Activated naive CD4-positive, alpha-beta T cell treated with anti-CD3 and anti-CD28 coated beads, Interleukin-2, amount 50 U/mL, for 24 hours (primary cell): ENCODE results near the gene AGAP1.
A peak's percentile ranks its signal among the peaks of the same experiment; 100 is the strongest.

Source experiments
- H3K27ac Mint-ChIP-seq: one replicate; pipeline ENCODE4 v1.8.0; 2021; ENCODE audit warnings: mild to moderate bottlenecking, mixed read lengths
- H3K27me3 Mint-ChIP-seq: one replicate; pipeline ENCODE4 v1.8.0; 2021; ENCODE audit warnings: mixed read lengths
- H3K36me3 Mint-ChIP-seq: one replicate; pipeline ENCODE4 v1.8.0; 2021; ENCODE audit warnings: mixed read lengths
- H3K4me1 Mint-ChIP-seq: one replicate; pipeline ENCODE4 v1.8.0; 2021; ENCODE audit warnings: mixed read lengths
- H3K4me3 Mint-ChIP-seq: one replicate; pipeline ENCODE4 v1.8.0; 2021; ENCODE audit warnings: mild to moderate bottlenecking, mixed read lengths
- H3K9me3 Mint-ChIP-seq: one replicate; pipeline ENCODE4 v1.8.0; 2021; ENCODE audit warnings: mixed read lengths

Gene AGAP1

GRCh38 chr2:235498946-235499812 is 5.3 kb downstream of the AGAP1 start:
- H3K4me1 Mint-ChIP-seq: peaks cover 9% of the 10 kb centered on the region
- H3K36me3 Mint-ChIP-seq: no peaks in the 10 kb centered on the region
- H3K4me3 Mint-ChIP-seq: no peak overlapping the region
- no peak overlapping the region for H3K27ac Mint-ChIP-seq
- H3K9me3 Mint-ChIP-seq: no peaks in the 10 kb centered on the region
- H3K27me3 Mint-ChIP-seq: peaks cover 32% of the 10 kb centered on the region

DNA sequence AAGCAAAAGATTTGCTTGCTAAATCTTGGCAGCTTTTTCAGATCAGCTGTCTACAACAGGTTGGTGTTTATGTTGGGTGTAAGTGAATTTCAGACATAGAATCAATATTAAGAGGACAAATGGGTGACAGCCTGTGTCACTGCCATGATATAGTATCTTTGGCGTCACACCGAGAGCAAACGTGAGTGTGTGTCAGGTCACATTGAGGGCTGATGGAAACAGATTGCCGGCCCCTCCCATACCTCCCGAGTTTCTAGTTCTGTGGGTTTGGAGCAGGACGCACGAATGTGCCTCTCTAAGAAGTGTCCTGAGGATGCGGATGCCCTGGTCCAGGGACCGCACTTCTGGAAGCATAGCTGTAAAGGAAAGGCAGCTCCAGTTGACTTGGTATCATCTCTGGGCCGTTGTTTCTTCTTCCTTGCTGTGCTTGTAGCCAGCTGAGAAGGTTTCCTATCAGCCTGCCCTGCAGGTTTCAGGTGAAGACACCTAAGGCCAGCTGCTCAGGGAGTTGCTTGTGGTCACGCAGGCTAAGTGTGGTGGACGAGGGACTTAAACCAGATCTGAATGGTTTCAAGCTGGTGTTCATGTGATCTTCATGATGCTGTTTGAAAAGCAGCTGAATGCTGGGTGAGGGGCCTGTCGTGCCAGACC is 6.4 kb downstream of the AGAP1 start:
- Mint-ChIP-seq H3K27ac (no peak overlapping the region), H3K4me1 (peaks cover 9% of the 10 kb centered on the region), H3K4me3 (no peak overlapping the region), H3K9me3 (no peaks in the 10 kb centered on the region), H3K36me3 (no peaks in the 10 kb centered on the region), H3K27me3 (peaks cover 34% of the 10 kb centered on the region)

- Mint-ChIP-seq H3K9me3 (no peaks in the 10 kb centered on the region), H3K27ac (no peak overlapping the region), H3K4me1 (peaks cover 9% of the 10 kb centered on the region), H3K36me3 (no peaks in the 10 kb centered on the region), H3K27me3 (peaks cover 34% of the 10 kb centered on the region), H3K4me3 (no peak overlapping the region)
Measured at GRCh38 chr2:235500761-235501672, 7.2 kb downstream of the AGAP1 start.

GRCh38 chr2:235501673-235502031 is 7.8 kb downstream of the AGAP1 start:
- Mint-ChIP-seq H3K4me3 (no peak overlapping the region), H3K27ac (no peak overlapping the region), H3K4me1 (peaks cover 9% of the 10 kb centered on the region), H3K9me3 (no peaks in the 10 kb centered on the region), H3K27me3 (peaks cover 35% of the 10 kb centered on the region), H3K36me3 (no peaks in the 10 kb centered on the region)

- H3K4me3 Mint-ChIP-seq: no peak overlapping the region
- H3K27me3 Mint-ChIP-seq: peaks cover 33% of the 10 kb centered on the region
- peaks cover 9% of the 10 kb centered on the region for H3K4me1 Mint-ChIP-seq
- H3K9me3 Mint-ChIP-seq: no peaks in the 10 kb centered on the region
- no peak overlapping the region for H3K27ac Mint-ChIP-seq
- H3K36me3 Mint-ChIP-seq: no peaks in the 10 kb centered on the region
Measured at GRCh38 chr2:235502336-235502735, 8.5 kb downstream of the AGAP1 start.

- Mint-ChIP-seq H3K9me3 (no peaks in the 10 kb centered on the region), H3K4me1 (peaks cover 9% of the 10 kb centered on the region), H3K27me3 (peaks cover 30% of the 10 kb centered on the region), H3K4me3 (no peak overlapping the region), H3K36me3 (no peaks in the 10 kb centered on the region), H3K27ac (no peak overlapping the region)
Measured at GRCh38 chr2:235504441-235505180, 10.8 kb downstream of the AGAP1 start.

DNA sequence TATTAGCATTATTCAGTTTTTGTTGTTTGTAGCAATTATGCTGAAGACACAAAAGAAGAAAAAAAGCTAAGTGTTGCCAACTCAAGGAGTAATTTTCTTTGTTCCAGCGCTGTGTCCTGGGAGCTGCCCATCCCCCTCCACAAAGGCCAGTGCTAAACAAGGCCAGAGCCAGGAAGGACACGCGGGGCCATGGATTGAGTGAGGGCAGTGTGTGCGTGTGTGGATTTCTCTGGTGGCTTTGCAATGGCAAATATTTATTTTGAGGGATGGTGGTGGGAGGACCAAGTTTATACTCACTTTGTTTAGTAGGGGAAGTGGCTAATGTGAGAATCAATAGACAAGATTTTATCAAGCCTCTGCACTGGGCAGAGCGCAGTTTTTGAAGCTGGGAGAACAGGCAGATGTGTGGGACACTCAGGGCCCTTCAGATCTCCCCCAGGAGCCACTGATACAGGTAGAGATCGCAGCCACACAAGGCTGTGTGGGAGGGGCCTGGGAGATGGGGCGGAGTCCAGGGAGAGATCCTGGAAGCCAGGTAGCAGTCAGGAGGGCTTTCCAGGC is 11.4 kb downstream of the AGAP1 start:
- Mint-ChIP-seq H3K4me1 (peaks cover 9% of the 10 kb centered on the region), H3K27me3 (peaks cover 30% of the 10 kb centered on the region), H3K27ac (peak overlapping the region; percentile 51), H3K9me3 (no peaks in the 10 kb centered on the region), H3K4me3 (no peak overlapping the region), H3K36me3 (no peaks in the 10 kb centered on the region)

- H3K4me3 Mint-ChIP-seq: no peak overlapping the region
- no peak overlapping the region for H3K27ac Mint-ChIP-seq
- H3K9me3 Mint-ChIP-seq: no peaks in the 10 kb centered on the region
- H3K4me1 Mint-ChIP-seq: peaks cover 5% of the 10 kb centered on the region
- no peaks in the 10 kb centered on the region for H3K36me3 Mint-ChIP-seq
- H3K27me3 Mint-ChIP-seq: peaks cover 25% of the 10 kb centered on the region
Measured at GRCh38 chr2:235506291-235506996, 12.6 kb downstream of the AGAP1 start.

DNA sequence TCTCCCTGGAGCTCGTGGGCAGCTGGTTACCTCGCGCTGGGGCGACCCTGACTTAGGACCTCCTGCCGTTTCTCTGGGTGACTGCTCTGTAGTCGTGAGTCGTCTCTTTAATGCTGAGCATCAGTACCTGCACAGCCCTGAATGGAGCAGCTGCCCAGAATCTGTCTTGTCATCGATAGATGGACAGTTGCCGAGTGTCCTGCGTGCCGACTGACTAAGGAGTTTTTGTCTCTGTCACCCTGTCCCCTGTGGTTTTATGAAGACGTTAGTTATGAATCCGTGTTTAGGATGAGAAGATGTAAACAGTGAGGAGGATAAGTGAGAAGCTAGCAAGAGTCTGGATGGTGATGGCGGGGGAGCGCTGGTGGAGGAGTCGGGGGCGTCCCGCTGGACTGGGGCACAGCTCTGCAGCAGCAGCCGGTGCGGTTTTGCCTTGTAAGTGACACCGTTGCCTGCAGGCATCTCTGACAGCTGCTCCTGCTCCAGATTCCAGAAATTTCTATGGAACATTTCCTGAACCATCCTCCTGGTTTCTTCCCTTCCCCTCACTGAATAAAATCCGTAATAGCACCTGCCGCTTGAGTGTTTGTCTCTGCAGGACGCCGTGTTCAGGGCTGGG is 13.3 kb downstream of the AGAP1 start:
- Mint-ChIP-seq H3K27ac (no peak overlapping the region), H3K4me1 (no peaks in the 10 kb centered on the region), H3K4me3 (no peak overlapping the region), H3K9me3 (no peaks in the 10 kb centered on the region), H3K36me3 (no peaks in the 10 kb centered on the region), H3K27me3 (peaks cover 20% of the 10 kb centered on the region)

- H3K9me3 Mint-ChIP-seq: no peaks in the 10 kb centered on the region
- peaks cover 14% of the 10 kb centered on the region for H3K27me3 Mint-ChIP-seq
- H3K4me1 Mint-ChIP-seq: no peaks in the 10 kb centered on the region
- H3K36me3 Mint-ChIP-seq: no peaks in the 10 kb centered on the region
- H3K27ac Mint-ChIP-seq: no peak overlapping the region
- no peak overlapping the region for H3K4me3 Mint-ChIP-seq
Measured at GRCh38 chr2:235507928-235508327, 14.1 kb downstream of the AGAP1 start.

GRCh38 chr2:235508371-235509160 is 14.7 kb downstream of the AGAP1 start:
- Mint-ChIP-seq H3K27me3 (peaks cover 12% of the 10 kb centered on the region), H3K27ac (no peak overlapping the region), H3K36me3 (no peaks in the 10 kb centered on the region), H3K4me3 (no peak overlapping the region), H3K9me3 (no peaks in the 10 kb centered on the region), H3K4me1 (no peaks in the 10 kb centered on the region)

GRCh38 chr2:235510318-235510717 is 16.5 kb downstream of the AGAP1 start:
- Mint-ChIP-seq H3K27ac (no peak overlapping the region), H3K4me1 (no peaks in the 10 kb centered on the region), H3K36me3 (no peaks in the 10 kb centered on the region), H3K27me3 (peaks cover 10% of the 10 kb centered on the region), H3K4me3 (no peak overlapping the region), H3K9me3 (no peaks in the 10 kb centered on the region)

GRCh38 chr2:235511187-235511661 is 17.4 kb downstream of the AGAP1 start:
- no peaks in the 10 kb centered on the region for H3K36me3 Mint-ChIP-seq
- H3K27me3 Mint-ChIP-seq: peaks cover 7% of the 10 kb centered on the region
- no peak overlapping the region for H3K27ac Mint-ChIP-seq
- no peak overlapping the region for H3K4me3 Mint-ChIP-seq
- H3K4me1 Mint-ChIP-seq: no peaks in the 10 kb centered on the region
- H3K9me3 Mint-ChIP-seq: no peaks in the 10 kb centered on the region
